NCI-H1105 treated with DMSO at 0.1 percent for 48 hours (cell line): ENCODE measurements around the gene NAA60.

Experiments used
- DNase-seq: peaks from one replicate; lab custom pipeline; 2025; lab: John Stamatoyannopoulos, UW

Gene NAA60

GRCh38 chr16:3443108-3444031 lies at the start of gene NAA60, which contains the start of gene ZNF597:
NAA60 (plus strand) TSS chr16:3443680; CDS start chr16:3476228, 32,548 bp downstream.
ZNF597 (minus strand) TSS chr16:3443504; CDS start chr16:3443153, 351 bp downstream.
- DNase-seq: no peak

- DNase-seq: no peak
Observed at GRCh38 chr16:3400446-3400778, 43.1 kb upstream of the NAA60 start.

DNA sequence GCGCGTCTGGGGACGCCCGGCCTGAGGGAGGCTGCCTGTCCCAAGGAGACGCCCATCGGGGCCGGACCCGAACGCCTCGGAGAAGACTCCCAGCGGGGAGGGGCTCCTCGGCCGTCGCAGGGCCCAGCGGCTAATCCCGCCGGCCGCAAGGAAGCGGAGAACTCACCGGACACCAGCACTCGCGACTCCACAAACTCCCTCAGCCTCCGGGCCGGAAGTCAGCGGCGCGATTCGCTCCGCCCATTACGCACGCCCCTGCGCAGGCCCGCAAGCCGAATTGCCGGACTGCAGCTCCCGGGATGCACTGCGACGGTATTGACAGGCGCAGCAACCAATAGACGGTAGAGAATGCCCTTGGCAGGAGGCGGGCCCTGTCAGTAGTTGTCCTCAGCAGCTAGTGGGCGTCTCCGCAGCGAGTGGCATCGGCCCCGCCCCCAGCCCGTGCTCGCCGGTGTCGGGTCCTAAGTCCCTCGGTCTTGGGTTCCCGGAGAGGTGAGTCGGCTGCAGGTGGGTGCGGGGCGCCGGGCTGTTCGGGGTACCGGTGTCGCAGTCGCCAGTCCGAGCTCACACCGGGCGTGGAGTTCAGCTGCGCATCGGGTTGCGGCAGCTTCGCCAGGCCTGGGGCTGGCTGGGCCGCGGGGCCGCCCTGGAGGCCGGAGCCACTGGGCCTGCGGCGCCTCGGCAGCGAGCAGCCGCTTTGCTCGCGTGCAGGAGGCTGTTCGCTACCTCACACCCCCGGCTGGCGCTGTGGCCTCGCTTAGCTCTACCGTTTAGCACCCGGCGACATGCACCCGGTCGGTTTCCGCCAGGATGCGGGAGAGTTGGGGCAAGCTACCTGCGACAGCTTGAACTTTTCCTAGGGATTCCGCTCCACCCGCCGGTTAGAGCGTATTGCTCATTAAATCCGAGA lies 42.4 kb upstream of the NAA60 start, which contains the start of the genes ZNF174 and ZSCAN32:
Gene ZNF174 (plus strand): TSS at position 437 of the 910 bp plus-strand sequence. CDS start 790 bp downstream, outside the sequence.
Gene ZSCAN32 (minus strand): TSS at position 226 of the 910 bp plus-strand sequence. CDS start 3,447 bp downstream, outside the sequence.
- DNase-seq: peak; percentile 93

GRCh38 chr16:3401719-3402397 lies 41.6 kb upstream of the NAA60 start:
- no peak for DNase-seq

- no peak for DNase-seq
Observed at GRCh38 chr16:3408561-3409197, 34.8 kb upstream of the NAA60 start.

GRCh38 chr16:3413730-3414379 lies 29.6 kb upstream of the NAA60 start:
- DNase-seq: no peak

DNA sequence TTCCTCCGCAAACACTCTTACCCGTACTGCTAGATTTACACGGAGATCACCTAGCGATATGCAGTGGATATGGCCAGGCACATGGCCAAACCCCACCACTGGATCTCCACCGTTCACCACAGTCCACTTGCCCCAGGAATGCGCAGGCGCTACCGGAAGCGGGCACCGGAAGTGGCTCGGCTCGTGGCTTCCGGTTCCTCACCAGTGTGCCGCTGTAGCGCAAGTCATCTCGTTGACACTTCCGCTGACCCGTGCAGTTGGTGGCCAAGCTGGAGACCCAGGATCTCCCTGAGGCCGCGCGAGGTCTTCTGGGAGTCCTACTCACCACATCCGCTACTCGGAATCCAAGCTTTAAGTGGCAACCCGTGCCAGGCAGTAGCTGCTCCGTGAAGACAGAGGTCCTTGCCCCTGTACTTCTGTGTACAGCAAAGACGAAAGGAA lies 11.7 kb upstream of the NAA60 start:
- no peak for DNase-seq

DNA sequence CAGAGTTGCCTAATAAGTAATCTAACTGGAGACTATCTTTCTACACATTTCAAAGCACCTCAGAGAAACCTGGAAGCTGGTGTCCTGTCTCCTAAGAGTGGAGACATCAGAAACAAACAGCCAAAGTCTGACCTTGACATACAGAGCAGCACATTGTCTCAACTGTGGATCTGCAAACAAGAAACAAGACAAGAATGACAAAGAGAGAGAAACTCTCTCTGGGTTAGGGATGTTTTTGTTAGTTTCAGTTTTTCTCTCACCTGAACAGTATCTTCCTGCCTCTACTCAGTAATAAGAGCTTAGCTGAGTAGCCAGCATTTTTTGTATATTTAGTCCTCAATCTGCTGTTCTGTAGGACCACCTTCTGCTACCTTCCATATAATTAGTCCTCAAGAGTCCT lies 9.1 kb upstream of the NAA60 start:
- no peak for DNase-seq

DNA sequence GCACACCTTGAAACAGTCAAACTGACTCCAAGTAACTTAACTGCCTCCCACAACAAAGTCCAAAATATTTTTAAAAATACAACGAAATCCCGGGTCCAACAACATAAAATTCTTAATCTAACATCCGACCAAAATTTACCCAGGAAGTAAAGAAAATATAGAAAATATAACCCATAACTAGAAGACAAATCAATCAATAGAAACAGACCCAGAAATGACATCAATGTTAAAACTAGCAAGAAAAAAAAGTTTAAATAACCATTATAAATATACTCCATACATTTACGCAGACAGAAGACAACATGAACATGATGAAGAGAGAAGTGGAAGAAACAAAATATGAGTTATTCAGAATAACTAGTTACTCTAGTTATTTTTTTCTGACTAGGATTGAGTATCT lies 3.8 kb upstream of the NAA60 start:
- no peak for DNase-seq

DNA sequence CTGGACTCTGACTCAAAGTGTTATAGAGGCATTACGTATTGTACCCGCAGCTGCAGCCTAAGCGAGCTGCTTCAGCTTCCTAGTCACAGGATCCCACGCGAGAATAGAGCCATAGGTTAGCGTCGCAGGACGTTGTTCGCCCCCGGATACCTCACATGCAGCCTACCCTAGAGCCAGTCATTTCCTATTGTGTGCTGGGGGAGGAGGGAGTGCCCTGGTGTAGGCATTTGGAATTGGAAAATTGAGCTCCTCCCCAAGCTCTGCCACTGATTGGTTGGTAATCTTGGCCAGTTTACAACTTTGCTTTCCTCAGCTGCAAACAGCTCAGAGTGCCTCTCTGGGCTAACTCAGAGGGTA lies 530 bp downstream of the NAA60 start:
- DNase-seq: no peak

DNA sequence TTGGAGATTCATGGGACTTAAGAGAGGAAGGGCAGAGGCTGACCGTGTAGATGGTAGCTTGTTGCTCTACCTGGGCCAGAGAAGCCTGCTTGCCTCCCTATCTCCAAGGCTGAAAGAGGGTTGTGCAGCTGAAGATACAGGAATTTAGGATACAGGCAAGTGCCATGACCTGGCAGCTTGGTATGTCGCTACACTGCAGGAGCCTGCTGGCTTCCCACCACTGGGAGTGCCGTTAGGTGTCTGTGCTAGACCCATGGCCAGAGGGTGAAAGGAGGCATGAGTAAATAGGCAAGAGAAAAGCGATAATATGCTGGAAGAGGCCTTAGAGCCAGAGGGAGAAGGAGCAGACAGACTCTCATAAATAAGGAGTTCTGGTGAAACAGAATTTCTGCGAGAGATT lies 10.6 kb downstream of the NAA60 start:
- DNase-seq: no peak

DNA sequence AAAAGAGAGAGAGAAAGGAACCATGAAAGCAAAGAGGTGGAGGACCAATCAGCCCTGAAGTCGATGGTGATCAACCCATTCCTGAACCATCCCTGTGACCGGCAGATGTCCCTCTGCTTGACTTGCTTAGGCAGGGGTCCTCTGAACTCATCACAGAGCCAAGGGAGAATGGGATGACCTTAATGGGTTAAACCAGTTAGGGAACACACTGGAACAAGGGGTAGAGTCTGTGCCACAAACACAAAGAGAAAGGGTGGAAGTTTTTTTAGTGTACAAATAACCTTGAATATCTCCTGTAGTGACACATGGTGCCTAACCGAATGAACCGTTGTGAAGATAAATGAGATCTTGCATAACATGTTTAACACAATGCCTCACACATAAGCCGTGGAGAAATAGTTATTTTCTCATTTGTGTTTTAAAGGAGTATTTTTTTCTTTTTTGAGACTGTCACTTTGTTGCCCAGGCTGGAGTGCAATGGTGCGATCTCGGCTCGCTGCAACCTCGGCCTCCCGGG lies 11.2 kb downstream of the NAA60 start:
- DNase-seq: no peak

- peak; percentile 67 for DNase-seq
Observed at GRCh38 chr16:3457434-3458252, 14.2 kb downstream of the NAA60 start.

GRCh38 chr16:3458278-3458851 lies 14.9 kb downstream of the NAA60 start:
- no peak for DNase-seq

- DNase-seq: no peak
Observed at GRCh38 chr16:3458852-3459361, 15.4 kb downstream of the NAA60 start.

- no peak for DNase-seq
Observed at GRCh38 chr16:3459401-3460090, 16.1 kb downstream of the NAA60 start.

DNA sequence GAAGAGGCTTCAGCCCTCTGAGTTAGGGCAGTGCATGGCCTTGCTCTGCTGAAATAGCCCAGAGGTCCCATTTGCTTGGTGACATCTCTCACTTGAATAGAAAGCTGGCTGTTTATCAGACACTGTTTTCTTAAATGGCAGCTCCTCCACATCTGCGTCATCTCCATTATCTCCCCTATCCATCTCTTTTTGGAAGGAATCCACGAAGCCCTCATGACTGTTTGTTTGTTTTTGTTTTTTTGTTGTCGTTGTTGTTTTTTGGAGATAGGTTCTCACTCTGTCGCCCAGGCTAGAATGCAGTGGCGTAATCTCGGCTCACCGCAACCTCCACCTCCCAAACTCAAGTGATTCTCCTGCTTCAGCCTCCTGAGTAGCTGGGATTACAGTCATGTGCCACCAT lies 16.6 kb downstream of the NAA60 start:
- DNase-seq: no peak

DNA sequence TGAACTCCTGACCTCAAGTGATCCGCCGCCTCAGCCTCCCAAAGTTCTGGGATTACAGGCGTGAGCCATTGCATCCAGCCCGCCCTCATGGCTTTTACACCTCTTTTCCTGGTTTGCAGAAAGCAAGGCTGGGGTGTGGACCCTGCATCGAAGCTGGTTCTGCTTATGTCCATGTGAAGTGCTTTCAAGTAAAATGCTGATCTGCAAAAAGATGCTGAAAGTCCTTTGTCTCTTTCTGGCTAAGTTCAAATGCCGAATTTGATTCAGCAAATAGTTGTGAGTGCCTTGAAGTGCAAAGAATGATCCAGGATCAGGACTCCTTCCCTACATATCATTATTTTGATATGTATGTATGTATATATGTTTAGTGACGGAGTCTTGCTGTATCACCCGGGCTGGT lies 17.1 kb downstream of the NAA60 start:
- DNase-seq: no peak

DNA sequence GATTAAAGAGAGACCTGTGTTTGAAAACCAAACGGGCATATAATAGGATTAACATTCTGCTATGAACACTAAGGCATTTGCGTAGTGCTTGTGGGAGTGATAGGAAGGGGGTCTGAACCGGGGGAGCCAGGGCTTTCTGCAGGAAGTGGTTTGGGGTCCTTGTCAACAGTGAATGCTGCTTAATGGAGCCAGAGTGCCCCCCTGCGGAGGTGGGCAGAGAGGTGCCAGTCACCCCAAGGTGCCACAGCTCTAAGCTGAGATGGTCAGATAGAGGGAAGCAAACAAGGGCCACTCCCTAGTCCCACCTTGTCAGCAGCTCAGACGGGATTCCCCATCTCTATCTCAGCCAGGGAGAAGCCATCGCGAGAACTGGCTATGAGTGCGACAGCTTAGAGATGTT lies 17.7 kb downstream of the NAA60 start:
- DNase-seq: no peak
